Measurements from ENCODE around the gene ENG.

DNA sequence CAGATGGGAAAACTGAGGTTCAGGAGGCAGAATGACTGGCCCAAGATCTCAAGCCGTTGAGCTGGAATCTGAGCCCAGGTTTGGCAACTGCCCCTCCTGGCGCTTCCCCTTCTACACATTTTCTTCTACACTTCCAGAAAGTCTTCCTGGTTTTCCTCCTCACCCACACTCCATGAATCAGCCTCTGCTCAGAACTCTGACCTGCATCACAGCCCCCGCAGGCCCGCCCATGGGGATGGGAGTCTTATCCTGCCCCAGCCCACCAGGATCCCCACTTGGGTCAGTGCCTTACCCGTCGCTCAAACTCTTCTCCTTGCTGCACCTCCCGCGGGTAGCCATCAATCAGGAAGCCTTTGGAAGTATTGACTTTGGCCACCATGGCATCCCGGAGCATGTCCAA lies 17.1 kb upstream of the ENG start:
- TF ChIP-seq, protein P1, sequence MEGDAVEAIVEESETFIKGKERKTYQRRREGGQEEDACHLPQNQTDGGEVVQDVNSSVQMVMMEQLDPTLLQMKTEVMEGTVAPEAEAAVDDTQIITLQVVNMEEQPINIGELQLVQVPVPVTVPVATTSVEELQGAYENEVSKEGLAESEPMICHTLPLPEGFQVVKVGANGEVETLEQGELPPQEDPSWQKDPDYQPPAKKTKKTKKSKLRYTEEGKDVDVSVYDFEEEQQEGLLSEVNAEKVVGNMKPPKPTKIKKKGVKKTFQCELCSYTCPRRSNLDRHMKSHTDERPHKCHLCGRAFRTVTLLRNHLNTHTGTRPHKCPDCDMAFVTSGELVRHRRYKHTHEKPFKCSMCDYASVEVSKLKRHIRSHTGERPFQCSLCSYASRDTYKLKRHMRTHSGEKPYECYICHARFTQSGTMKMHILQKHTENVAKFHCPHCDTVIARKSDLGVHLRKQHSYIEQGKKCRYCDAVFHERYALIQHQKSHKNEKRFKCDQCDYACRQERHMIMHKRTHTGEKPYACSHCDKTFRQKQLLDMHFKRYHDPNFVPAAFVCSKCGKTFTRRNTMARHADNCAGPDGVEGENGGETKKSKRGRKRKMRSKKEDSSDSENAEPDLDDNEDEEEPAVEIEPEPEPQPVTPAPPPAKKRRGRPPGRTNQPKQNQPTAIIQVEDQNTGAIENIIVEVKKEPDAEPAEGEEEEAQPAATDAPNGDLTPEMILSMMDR (IDR thresholded peaks at IDR 0.05) = no peak
- no peak for TF ChIP-seq POLR2A (IDR thresholded peaks at IDR 0.05)
